HG02759 (cell line): Measurements from ENCODE around the gene CAPG.
"Not testable (repeated sequence)": the region's sequence is repeated elsewhere in the genome, so short reads cannot be mapped to it uniquely, and the experiment has no call there.

ENCODE experiments used
- ATAC-seq: cut with Tn5 transposase; IDR thresholded peaks from one replicate; pipeline ENCODE4 v1.9.1; 2021; ENCODE audit warnings: mild to moderate bottlenecking, moderate library complexity; ENCODE audit not compliant: unreplicated experiment

The CAPG gene

DNA sequence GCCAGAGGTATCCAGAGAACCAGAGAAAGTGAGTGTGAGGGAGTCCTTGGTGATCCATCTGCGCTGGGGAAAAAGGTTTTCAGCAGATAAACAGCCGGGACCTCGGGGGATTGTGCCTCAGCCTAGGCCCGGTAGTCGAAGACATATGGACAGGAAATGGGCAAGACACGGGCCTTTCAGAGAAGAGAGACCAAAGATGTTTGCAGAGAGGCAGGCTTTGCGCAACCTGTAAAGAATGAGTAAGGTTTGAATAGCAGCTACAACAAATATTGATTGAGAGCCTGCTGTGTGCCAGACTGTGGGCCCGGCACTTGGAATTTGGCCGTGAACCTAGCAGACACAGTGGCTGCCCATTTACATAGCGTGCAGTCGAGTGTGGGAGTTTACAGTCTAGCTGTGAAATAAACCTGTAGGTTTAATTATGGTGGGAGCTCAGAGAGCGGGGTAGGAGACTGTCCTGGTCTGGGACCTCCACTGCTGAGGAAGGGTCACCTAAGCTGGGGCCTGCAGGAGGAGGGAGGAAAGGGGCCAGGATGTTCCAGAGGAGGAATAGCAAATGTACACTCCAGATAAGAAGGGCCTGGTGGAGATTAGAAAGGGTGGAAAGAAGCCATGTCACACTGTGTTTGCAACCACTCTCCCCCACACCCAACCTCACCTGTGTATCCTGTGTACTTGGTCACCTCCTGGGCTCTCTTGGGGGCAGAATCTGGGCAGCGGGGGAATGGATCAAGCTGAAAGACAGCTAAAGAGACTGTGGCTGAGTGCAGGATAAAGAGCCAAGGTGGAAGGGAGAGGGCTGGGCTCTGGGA, 11.3 kb upstream of the CAPG start:
- ATAC-seq, result no peak

DNA sequence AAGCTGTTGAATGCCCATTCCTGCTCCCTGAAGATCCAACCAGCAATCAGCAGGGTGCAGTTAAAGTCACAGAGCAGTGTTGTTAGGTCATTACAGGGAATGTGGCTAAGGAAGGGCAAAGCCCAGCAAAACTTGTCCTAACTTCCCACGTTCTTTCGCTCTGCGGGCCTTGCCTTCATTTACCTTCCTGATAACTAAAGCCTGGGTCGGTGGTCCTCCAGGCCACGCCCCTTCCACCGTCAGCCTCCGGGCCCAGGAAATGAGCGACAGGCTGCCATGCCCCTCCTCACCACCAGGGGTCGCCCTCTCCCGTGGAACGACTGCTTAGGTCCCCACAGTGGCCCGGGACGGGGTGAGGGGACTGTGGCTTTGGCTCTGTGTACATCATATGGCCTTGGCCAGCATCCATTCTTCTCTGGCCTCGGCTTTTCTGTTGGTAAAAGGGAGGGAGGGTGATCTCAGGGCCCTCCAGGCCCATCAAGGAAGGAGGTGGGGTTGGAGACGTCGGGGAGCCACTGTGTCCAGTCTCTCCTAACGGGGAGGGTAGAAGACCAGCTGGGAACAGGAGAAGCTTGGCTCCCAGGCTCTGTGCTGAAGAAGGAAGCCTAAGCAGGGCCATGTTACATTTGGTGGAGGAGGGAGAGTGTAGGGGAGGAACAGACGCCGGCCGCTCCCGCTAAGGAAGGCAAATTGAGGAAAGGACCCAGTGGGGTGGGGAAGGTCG, 10.5 kb upstream of the CAPG start:
- peak; percentile 63 for ATAC-seq

DNA sequence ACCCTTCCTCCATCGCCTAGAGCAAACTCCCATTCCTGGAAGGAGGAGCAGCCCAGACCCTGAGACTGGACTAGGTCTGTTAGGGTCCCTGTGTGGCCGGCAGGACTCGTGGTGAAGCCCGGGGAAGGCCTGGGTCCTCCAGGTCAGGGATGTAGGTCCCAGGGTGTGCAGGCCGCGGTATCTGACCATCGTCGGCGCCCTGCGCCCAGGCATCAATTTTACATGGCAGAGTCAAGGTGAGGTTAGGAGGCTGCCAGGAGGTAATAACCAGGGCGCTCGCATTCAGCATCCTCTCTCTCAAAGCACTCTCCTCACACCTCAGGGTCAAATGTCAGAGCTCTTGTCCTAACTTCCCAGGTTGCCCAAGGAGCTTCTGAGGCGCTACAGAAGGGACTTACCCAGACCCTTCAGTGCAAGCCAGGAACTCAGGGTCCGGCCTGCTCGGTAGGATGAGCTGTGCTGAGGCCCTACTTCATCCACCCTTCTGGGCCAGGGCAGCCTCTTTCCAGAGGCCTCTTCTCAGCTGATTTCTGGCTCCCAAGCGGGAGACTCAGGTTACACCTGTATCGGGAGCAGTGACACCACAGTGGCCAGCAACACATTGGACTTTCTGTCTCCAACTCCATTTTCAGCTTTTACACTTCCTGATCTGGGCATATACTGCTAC, 9.0 kb upstream of the CAPG start:
- ATAC-seq, result no peak

DNA sequence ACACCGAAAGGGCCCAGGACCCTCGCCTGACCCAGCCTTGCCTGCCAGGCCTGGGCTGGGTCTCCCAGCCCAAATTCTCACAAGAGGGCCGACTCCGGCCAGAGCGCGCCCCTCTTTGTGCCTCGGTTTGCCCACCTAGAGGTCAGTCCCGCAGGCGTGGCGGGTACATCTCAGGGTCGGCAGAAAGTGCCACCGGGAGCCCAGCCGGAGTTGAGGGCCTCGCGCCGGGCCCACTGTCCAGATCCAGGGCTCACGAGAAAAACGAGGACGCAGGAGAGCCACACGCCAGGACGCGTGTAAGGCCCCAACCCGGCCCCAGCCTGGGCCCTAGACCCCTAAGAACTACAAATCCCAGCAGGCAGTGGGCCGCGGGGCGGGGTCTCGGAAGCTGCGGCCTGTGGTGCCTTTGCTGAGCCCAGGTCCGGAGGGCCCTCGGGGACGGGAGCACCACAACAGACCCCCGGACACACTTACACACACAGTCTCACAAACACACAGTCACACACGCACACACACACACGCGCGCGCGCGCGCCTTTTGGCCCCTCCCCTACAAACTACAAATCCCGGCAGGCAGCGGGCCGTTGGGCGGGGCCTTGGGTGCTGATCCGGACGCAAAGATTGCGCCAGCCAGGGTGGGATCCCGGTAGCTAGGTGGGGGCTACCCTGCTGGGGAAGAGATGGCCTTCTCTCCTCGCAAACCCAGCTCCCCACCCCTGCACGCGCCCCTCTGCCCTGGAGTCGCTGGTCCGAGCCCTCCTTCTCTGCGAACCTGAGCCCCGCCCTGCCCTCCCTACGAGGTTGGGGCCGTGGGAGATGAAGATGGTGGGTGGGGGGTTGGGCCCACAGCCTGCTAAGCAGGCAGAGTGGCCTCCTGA, 8.2 kb upstream of the CAPG start, which contains the start of gene SH2D6:
Gene SH2D6 (plus strand): TSS at position 583 of the 877 bp plus-strand sequence. CDS start 10,752 bp downstream, outside the sequence.
- peak; percentile 87 for ATAC-seq

DNA sequence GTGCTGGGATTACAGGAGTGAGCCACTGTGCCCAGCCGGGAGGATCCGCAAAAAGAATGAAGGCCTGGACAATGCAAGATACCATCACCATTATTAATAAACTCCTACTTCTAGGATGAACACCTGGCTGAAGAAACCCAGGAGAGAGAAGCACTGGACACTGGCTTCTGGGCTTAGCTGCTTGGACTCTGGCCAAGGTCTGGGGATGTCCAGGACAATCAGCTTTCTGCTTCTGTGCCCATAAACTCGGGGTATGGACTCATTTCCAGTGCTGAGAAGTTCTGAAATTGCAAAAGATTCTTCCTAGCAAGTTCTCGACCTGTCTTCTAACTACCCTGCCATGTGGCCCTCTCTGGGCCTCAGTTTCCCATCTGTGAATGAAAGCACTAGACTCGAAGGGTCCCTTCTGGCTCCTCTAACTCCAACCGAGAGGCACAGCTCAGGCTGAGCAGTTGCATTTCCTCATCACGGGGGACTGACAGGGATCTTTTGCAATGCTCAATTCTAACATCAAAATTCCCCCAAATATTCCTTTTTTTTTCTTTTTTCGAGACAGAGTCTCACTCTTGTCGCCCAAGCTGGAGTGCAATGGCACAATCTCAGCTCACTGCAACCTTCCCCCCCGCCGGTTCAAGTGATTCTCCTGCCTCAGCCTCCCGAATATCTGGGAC, 5.9 kb upstream of the CAPG start:
- no peak for ATAC-seq

DNA sequence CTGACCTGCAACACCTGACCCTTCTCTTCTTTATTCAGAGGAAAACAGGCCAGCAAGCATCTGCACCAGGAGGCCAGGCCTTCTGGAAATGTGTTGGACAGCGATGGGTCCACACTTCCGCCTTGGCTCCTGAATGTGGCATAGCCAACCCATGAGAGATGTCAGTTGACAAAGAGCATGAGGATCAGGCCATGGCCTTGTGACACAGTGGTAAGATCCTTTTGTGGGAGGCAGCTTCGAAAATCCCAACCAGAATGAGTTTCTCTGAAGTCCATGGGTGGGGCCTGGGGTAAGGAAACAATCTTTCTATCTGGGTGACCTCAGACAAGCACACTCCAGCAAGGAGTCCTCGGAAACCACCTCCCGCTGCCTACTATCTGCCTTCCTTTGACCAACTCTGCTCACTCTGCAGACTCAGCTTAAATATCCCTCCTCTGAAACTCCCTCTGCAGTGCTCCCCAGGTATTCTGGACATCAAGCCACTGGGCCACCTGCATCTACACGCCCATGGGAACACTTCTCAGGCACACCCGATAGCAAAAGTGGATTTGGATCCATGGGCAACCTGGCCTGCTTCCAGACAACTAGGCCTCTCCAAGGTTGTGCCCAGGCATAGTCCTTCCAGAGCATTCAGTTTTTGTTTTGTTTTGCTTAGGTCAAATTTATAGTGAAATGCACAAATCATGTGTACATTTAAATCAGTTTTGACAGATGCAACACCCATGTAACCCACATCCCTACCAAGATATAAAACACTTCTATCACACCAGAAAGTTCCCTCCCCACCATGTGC, 4.8 kb upstream of the CAPG start:
- no peak for ATAC-seq

DNA sequence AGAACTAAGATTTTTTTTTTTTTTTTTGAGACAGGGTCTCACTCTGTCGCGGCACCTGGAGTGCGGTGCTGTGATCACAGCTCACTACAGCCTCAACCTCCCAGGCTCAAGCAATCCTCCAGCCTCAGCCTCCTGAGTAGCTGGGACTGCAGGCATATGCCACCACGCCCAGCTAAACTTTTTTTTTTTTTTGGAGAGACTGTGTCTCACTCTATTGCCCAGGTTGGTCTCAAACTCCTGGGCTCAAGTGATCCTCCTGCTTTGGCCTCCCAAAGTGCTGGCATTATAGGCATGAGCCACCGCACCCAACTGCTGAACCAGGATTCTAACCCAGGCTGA, 4.2 kb upstream of the CAPG start:
- not testable (repeated sequence) for ATAC-seq

DNA sequence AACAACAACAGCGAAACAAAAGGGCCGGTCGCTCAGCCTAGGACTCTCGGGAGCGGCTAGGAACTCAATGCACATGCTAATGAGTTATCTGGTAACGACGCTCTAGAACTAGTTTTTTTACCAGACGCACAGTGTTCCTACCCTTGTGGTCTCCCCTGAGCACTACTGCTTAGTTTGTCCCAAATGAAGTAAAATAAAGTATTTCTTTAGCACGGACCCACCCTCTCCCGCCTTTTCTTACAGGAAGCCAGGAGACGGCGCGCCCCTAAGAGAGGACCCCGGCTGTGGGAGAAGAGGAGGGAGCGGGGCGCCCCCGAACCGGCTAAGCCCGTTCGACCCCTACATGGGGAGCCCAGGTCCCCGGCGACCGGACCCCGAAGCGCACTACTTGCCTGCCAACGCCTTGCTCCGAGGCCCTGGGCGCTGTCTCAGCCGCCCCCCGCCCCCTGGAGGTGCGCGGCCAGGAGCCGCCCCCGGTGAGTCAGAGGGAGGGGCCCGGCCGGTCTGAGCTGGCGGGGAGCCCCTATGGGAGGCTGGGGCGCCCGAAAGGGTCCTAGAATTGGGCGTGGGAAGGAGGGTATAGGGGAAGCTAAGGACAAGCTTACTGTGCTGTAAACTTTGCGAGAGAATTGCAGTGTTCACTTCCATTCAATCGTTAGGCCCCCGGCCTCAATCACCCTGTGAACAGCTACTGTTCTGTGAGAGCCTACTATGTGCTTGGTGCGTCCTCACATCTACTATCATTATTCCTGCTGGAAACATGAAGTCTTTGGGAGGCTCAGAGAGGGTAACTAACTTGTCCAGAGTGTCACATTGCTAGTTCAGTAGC, 3.6 kb upstream of the CAPG start:
- peak; percentile 19 for ATAC-seq

DNA sequence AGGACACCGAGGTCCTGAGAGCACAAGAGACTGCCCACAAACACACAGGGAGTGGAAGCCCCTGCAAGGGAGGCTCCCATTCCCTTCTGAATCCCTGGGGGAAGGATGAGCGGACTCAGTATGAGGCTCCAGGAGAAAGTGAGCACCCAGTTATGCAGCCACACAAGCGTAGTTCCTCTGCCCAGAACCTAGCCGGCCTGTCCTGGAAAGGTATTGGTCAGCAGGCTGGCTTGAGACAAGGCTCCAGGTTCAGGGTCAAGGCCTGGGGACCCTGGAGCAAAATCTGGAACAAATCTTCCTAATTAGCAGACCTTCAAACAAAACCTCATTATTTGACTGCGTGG, 1.2 kb upstream of the CAPG start:
- no peak for ATAC-seq

DNA sequence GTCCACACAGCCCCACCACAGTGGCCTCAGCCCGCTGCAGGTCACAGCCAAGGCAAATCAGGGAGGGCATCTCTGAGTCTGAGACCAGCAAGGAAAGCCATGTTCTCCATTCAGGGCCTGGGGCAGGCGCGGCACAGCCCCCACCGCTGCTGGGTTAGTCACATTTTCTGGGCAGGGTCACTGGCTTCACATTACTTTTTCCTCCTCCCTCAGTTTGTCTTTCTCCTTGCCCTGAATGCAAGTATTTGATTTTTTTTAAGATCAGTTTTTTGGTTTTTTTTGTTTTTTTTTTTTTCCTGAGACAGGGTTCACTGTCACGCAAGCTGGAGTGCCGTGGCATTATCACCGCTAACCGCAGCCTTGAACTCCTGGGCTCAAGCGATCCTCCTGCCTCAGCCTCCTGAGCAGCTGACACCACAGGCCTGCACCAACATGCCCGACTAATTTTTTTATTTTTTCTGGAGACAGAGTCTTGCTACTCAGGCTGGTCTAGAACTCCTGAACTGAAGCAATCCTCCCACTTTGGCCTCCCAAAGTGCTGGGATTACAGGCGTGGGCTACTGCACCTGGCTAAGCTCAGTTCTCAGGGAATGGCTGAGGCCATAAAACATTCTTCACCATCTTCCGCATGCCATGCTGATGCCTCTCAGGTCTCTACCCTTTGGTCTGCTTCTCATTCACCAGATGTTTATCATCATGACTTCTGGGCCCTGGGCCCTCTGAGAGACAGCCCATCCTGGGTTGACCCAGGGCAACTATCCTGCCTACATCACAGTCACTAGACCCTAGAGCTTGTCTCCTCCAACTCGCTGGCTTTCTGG, 628 bp upstream of the CAPG start:
- no peak for ATAC-seq

DNA sequence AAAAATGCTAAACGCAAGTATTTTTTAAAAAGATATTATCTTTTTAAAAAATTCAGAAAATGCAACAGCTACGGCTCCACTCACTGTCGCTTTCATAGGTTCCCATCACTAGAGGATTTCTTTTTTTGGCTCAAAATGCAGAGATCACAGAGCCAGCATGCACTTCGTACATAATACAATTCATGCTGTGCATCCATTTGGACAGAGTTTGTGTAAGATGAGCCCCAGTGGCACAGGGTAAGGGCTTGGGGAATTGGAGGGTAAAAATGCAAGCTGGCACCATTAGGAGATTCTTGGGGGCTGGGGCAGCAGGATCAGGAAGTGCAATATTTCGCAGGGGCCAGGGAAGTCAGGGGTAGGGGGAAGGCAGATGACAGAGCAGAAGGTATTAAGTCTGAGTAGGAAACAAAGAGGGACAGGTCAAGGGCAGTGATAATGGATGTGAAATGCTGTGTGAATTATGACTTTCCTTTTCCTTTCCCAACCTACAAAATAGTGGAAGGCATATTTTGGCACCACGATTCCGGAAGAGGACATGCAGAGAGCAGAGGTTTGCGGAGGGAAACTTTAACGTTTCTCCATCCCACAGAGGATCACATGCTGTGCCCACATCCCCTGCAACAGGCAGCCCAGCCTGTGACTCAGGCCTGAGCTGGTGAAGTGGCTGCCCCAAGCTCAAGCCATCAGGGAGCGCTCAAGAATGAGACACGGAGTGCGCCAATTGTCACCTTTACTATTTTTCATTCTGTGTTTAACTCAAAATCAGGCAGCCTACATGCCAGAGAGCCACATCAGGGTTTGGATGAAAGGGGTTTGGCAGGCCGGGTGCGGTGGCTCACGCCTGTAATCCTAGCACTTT, 4.7 kb downstream of the CAPG start:
- peak; percentile 57 for ATAC-seq

DNA sequence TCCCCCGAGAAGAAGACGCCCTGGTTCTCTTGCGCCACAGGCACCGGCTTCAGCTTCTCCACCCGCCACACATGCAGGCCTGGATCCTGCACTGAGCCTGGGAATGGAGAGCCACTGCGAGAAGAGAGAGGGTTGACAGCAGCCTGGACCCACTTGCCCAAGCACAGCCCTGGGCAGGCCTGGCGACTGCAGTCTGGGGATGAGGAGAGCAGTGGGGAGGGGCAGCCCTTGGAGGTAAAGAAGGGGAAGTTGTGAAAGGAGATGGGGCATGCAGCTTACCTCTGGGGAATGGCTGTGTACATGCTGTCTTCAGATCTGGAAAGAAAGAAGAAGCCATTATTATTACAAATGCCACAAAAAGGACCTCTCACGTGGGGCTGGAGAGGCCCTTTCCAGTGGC, 8.3 kb downstream of the CAPG start:
- no peak for ATAC-seq

DNA sequence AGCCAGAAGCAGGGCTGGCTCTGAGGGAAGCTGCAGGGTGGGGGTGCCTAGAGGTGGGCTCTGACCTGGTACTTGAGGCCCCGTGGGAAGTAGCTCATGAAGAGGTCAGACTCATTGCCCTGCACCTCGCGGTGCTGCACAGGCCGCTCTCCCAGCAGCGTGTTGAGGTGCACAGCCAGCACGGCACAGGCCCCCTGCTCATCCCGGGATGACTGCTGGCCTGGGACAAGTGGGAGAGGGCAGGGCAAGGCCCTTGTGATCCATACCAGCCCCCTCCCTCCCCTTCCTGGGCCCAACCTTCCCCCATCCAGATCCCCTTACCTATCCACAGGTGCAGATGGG, 8.7 kb downstream of the CAPG start:
- ATAC-seq, result no peak

DNA sequence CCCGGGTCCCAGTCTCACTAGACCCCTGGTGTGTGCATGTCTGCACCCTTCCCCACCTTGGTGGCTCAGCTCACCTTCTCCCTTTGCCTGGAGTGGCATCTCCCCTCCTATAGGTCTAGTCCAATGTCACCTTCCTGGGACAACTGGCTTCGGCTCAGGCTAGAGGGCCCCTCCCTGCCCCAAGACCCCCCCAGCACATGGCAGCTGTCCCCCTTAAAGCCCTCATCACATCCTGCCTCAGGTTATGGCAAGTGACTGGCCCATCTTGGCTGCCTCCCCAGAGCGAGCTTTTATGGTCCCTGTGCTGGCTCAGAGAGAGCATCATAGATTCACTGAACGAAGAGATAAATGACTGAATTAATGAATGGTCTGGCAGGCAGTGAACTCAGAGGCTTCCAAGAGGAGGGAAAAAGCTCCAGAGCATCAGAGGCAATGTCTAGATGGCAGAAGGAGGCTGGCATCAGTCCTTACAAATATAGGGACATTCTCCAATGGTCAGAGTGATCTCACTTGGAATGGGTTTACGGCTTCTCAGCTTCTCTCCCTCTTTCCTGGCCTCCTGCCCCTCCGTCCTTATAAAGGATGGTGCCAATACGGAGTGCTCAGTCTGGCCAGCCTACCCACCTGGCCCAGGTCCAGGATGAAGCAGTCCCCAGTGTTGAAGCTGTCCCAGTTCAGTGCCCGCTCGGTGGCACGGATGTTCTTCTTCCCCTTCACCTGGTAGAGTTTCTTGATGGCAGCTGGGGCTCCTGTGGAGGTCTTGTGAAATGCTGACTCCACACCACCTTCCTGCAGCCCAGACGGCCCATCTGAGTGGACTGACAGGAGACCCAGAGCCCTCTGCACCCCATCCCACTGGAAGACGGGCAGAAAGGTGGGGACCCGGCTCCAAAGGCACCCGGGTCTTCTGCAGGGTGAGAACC, 9.4 kb downstream of the CAPG start:
- ATAC-seq, result no peak

DNA sequence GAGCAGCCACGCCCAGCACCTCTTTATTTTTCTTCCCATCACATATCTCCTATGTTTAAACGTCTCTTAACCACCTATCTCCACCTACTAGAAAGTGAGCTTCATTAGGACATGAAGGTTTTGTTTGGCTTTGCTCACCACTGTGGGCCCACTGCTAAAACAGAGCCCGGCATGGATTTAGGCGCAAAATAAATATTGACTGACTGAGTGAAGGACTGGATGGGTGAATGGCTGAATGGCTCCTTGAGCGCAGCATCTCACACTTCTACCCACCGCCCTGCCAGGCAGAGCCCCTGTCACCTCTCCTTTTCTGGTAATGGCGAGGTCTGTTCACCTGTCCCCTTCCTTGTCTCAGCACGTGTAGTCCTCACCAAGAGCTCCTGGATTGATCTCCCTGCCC, 10.1 kb downstream of the CAPG start:
- ATAC-seq, result no peak

DNA sequence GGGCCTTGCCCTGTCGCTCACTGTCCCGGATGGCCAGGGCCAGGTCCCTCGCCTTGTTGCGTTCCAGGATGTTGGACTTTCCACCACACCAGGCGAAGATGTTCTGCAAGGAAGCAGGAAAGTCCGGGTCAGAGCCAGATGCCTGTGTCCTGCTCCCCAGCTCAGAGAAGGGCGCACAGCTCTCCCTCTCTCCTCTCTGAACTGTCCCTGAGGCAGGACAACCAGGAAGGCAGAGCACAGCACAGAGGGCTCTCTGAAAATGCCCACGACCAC, 11.0 kb downstream of the CAPG start:
- no peak for ATAC-seq
